HCT116 (cell line): ENCODE results near the gene ADARB1.

ENCODE experiments used
- CEBPB ChIP-seq: IDR thresholded peaks from 2 replicates; pipeline ENCODE4 v1.6.1; 2012; ENCODE audit warnings: low read depth
- EGR1 ChIP-seq: IDR thresholded peaks from 2 replicates; pipeline ENCODE4 v1.6.1; 2012; ENCODE audit warnings: low read depth
- EZH2 ChIP-seq: fragments of 200-600 bp; sonication (generic); IDR thresholded peaks from 2 replicates; pipeline ENCODE4 v1.6.1; 2017; ENCODE audit warnings: antibody characterized with exemption, mixed run types
- EZH2phosphoT487 ChIP-seq: fragments of 200-600 bp; IDR thresholded peaks from 2 replicates; pipeline ENCODE4 v1.6.1; 2018; ENCODE audit warnings: antibody characterized with exemption, borderline replicate concordance
- POLR2A ChIP-seq: IDR thresholded peaks from 2 replicates; pipeline ENCODE4 v1.7.0; 2011; ENCODE audit warnings: borderline replicate concordance; ENCODE audit not compliant: insufficient read depth, insufficient read length; ENCODE audit errors: extremely low read depth
- TCF7L2 ChIP-seq: IDR thresholded peaks from 2 replicates; pipeline ENCODE4 v1.7.0; 2011; ENCODE audit warnings: borderline replicate concordance, inconsistent platforms; ENCODE audit not compliant: insufficient read depth, insufficient read length; ENCODE audit errors: extremely low read depth
- YY1 ChIP-seq: IDR thresholded peaks from 2 replicates; pipeline ENCODE4 v1.6.1; 2011; ENCODE audit warnings: low read length, low read depth, moderate library complexity, mild to moderate bottlenecking; ENCODE audit not compliant: insufficient replicate concordance; ENCODE audit errors: extremely low read depth
- TF ChIP-seq, protein P1 (sequence below), 3 experiments: fragments of 200-600 bp in 1 of 3; sonication (generic) in 1 of 3; IDR thresholded peaks in 2 of 3; conservative IDR thresholded peaks in 1 of 3; 2 replicates each; pipeline ENCODE4 v1.5.1; 2012 to 2017; ENCODE audit warnings: low read depth in 2 of 3, low read length in 2 of 3, antibody characterized with exemption in 1 of 3, borderline replicate concordance in 1 of 3, control low read depth in 1 of 3, mild to moderate bottlenecking in 1 of 3, mixed read lengths in 1 of 3, mixed run types in 1 of 3, moderate library complexity in 1 of 3; ENCODE audit not compliant: insufficient read depth in 1 of 3
- TF ChIP-seq, protein P2 (sequence below): IDR thresholded peaks from 2 replicates; pipeline ENCODE4 v1.6.1; 2012

DNA sequence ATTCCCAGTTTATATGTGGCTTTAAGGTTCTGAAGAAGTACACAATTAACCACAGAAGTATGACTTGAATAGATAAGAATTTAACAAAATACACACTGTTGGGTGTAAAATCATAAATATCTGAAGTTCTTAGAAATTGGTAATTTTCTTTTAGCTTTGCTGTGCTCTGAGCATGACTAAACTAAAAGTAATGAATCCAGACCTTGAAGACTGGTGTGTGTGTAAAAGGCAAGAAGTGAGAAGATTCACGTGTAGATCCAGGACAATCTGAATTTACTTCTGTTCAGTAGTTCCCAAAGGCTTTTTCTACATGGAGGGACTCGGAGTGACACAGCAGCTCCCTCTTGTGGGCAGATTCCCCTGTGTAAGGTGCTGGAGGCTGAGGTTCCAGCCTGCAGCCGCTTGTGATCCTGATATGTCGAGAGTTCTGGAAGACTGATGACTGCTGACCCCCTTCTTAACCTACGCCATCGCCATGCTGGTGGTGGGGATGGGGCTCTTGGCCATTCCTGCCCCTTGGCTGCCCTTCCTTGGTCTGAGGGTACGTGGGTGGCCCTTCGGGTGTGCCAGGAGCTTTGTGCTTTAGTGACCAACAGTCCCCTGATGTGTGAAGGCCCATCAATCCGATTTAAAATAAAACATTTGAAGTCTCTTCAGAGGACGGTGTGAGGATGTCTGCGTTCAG lies 62.7 kb downstream of the ADARB1 start:
- TF ChIP-seq, protein P1, sequence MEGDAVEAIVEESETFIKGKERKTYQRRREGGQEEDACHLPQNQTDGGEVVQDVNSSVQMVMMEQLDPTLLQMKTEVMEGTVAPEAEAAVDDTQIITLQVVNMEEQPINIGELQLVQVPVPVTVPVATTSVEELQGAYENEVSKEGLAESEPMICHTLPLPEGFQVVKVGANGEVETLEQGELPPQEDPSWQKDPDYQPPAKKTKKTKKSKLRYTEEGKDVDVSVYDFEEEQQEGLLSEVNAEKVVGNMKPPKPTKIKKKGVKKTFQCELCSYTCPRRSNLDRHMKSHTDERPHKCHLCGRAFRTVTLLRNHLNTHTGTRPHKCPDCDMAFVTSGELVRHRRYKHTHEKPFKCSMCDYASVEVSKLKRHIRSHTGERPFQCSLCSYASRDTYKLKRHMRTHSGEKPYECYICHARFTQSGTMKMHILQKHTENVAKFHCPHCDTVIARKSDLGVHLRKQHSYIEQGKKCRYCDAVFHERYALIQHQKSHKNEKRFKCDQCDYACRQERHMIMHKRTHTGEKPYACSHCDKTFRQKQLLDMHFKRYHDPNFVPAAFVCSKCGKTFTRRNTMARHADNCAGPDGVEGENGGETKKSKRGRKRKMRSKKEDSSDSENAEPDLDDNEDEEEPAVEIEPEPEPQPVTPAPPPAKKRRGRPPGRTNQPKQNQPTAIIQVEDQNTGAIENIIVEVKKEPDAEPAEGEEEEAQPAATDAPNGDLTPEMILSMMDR (IDR thresholded peaks at IDR 0.05 in 2 of 3, conservative IDR thresholded peaks at IDR 0.05 in 1 of 3; ENCODE audit: borderline replicate concordance in 1 of 3, insufficient read depth in 1 of 3, low read depth in 2 of 3, low read length in 2 of 3), result peak; percentile 72 to 95 (median 90); a peak in 5 of 6 replicates
- TF ChIP-seq TCF7L2 (no peak), EZH2phosphoT487 (no peak), POLR2A (no peak), YY1 (no peak), CEBPB (no peak), EGR1 (no peak), EZH2 (no peak)
- TF ChIP-seq, protein P2, sequence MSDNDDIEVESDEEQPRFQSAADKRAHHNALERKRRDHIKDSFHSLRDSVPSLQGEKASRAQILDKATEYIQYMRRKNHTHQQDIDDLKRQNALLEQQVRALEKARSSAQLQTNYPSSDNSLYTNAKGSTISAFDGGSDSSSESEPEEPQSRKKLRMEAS, result no peak
